GM10248 (cell line): ENCODE data around the gene CALHM5.

Source experiments
- CTCF ChIA-PET: fragments of 300-600 bp; sonication (Branson Sonifier 250); formaldehyde crosslinking; extraction: SDS; loops from one replicate; lab custom pipeline; 2021; ENCODE audit warnings: antibody characterized with exemption; lab: Yijun Ruan, JAX
- POLR2A ChIA-PET: fragments of 350-650 bp; sonication (Branson Sonifier 250); formaldehyde crosslinking; extraction: SDS; loops from one replicate; lab custom pipeline; 2020; ENCODE audit warnings: antibody characterized with exemption; lab: Yijun Ruan, JAX
- DNase-seq: peaks from one replicate; pipeline ENCODE4 v3.0.0; 2012; ENCODE audit errors: extremely low spot score
- CTCF ChIP-seq: IDR thresholded peaks from 2 replicates; pipeline ENCODE4 v1.5.1; 2012; ENCODE audit warnings: mild to moderate bottlenecking, low read depth; ENCODE audit errors: extremely low read depth, missing control alignments, control extremely low read depth

Gene CALHM5

DNA sequence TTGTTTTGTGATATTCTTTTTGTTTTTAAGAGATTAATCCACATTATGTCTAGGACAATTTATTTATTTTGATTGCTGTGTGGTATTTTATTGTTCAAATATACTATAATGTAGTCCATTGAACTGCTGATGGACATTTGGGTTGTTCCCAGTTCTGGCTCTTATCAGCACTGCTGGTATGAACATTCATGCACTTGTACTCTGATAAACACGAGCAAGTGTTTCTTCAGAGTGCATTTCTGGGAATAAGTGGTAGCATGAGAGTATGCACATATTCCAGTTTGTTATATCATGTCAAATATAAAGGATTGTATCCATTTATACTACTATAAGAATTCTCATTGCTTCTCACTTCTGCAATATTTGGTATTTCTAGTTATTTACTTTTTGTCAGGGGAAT lies 43.1 kb upstream of the CALHM5 start:
- ChIA-PET CTCF (no interaction called here), POLR2A (no interaction called here)
- no peak for DNase-seq
- TF ChIP-seq CTCF: no peak

DNA sequence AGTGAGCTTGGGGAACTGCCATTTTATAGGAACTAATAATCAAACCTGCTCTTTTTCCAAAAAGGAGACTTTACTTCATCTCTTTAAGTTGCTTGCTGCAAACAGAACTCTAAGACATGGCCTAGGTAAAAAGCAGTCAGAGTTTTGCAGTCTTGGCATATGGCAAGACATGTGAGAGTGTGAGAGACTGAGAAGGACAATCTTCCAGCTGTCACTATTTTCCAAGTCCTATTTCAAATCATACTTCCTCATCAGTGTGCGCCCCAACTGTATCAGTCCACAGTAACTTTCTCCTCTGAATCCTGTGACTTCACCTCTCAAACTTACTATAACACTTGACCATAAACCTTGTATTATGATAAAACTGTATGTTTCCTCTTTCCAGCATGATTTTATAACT lies 39.9 kb upstream of the CALHM5 start:
- ChIA-PET CTCF (interaction anchor here (0.8 to 1.2 kb wide), 3 partner anchors 9 to 184 kb away, joined by 3 to 5 read pairs (median 4); no protein-coding TSS in a partner anchor), POLR2A (no interaction called here)
- no peak for TF ChIP-seq CTCF
- no peak for DNase-seq

- no peak for TF ChIP-seq CTCF
- no peak for DNase-seq
- ChIA-PET POLR2A (no interaction called here), CTCF (interaction anchor here (1.5 kb wide), 1 partner anchor 26 kb away, joined by 3 read pairs; no protein-coding TSS in a partner anchor)
Observed at GRCh38 chr6:116472706-116473105, 38.7 kb upstream of the CALHM5 start.

- ChIA-PET CTCF (no interaction called here), POLR2A (no interaction called here)
- DNase-seq: no peak
- no peak for TF ChIP-seq CTCF
Observed at GRCh38 chr6:116475141-116475540, 36.3 kb upstream of the CALHM5 start.

DNA sequence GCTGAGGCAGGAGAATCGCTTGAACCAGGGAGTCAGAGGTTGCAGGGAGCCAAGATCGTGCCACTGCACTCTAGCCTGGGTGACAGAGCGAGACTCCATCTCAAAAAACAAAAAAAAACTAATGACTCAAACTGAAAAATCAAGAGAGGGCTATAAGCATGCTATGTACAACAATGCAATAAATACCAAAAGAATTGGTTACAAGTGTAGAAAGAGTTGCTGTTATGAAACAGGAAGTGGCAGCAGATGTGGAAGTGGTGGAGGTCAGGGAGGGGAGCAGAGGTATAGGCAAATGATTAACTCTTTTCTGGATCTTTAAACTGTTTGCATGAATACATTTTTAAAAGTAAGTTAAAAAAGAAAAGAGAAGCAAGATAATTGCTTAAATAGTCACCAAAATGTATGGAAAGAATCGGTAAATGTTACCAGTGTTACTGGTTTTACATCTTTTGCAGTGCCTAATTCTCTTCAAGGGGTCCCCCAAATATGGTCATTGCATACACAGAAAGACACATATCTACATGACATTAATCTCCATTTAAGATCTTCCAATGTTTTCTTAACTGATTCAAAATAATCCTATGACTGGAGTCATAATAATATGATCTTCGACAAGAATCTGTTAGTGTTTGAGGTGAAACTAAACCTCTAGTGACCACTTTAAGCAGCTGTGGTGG lies 35.3 kb upstream of the CALHM5 start:
- peak; percentile 72 for DNase-seq
- CTCF ChIA-PET: interaction anchor here (1.0 kb wide), 1 partner anchor 188 kb away, joined by 3 read pairs; no protein-coding TSS in a partner anchor
- POLR2A ChIA-PET: no interaction called here
- TF ChIP-seq CTCF: no peak

DNA sequence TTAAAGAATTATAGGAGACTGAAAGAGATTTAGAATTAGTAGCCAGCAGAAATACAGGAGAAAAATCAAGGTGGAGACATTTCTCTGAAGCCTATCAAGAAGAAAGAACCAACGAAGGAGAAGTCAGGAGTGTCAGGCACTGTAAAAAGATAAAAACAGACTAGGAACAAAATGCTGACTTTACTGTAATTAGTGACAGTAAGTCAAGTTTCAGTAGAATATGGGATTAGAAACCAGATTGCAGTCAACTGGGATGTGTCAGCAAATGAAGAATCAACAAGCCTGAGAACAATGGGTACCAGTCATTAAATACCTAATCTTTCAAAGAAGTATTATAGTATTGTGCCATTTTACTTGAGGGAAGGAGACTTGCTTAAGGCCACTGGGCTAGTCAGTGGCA lies 28.7 kb upstream of the CALHM5 start:
- ChIA-PET CTCF (no interaction called here), POLR2A (no interaction called here)
- TF ChIP-seq CTCF: no peak
- no peak for DNase-seq
